Loucy (cell line): ENCODE measurements around the gene GPR55.

Source experiments
- H2AFZ ChIP-seq: fragments of 200-600 bp; sonication (generic); 2 replicates; pipeline ENCODE4 v1.6.0; 2016; ENCODE audit warnings: antibody characterized with exemption, mild to moderate bottlenecking, low read length, moderate library complexity
- H3F3A ChIP-seq: fragments of 200-600 bp; 2 replicates; pipeline ENCODE4 v1.6.0; 2016; ENCODE audit warnings: antibody characterized with exemption, low read depth, mild to moderate bottlenecking
- H3K27me3 ChIP-seq: fragments of 200-600 bp; sonication (generic); 2 replicates; pipeline ENCODE4 v1.6.1; 2014; ENCODE audit warnings: low read length, mild to moderate bottlenecking; ENCODE audit not compliant: insufficient read depth, poor library complexity, severe bottlenecking
- H3K36me3 ChIP-seq: fragments of 200-600 bp; sonication (generic); 2 replicates; pipeline ENCODE4 v1.6.1; 2016; ENCODE audit warnings: low read length; ENCODE audit not compliant: insufficient read depth
- H3K4me1 ChIP-seq: fragments of 200-600 bp; sonication (generic); 2 replicates; pipeline ENCODE4 v1.5.1; 2014; ENCODE audit warnings: low read length, mild to moderate bottlenecking; ENCODE audit not compliant: insufficient read depth, poor library complexity, severe bottlenecking
- H3K4me2 ChIP-seq: fragments of 200-600 bp; sonication (generic); 2 replicates; pipeline ENCODE4 v1.6.0; 2014; ENCODE audit warnings: antibody characterized with exemption, low read length, low read depth, mild to moderate bottlenecking; ENCODE audit not compliant: poor library complexity, severe bottlenecking
- H3K4me3 ChIP-seq: fragments of 200-600 bp; sonication (generic); 2 replicates; pipeline ENCODE4 v1.5.1; 2014; ENCODE audit warnings: low read length, mild to moderate bottlenecking, mixed read lengths; ENCODE audit not compliant: poor library complexity, severe bottlenecking
- H3K79me2 ChIP-seq: fragments of 200-600 bp; sonication (generic); 2 replicates; pipeline ENCODE4 v1.6.1; 2014; ENCODE audit warnings: low read length; ENCODE audit not compliant: insufficient read depth
- H3K9ac ChIP-seq: fragments of 200-600 bp; sonication (generic); 2 replicates; pipeline ENCODE4 v1.6.0; 2014; ENCODE audit warnings: mild to moderate bottlenecking, low read depth, low read length, moderate library complexity; ENCODE audit not compliant: poor library complexity, severe bottlenecking
- H3K9me2 ChIP-seq: fragments of 200-600 bp; sonication (generic); replicated peaks from 2 replicates; pipeline ENCODE4 v1.6.1; 2016; ENCODE audit warnings: low read depth, low read length, mixed read lengths
- H3K9me3 ChIP-seq: fragments of 200-600 bp; sonication (generic); 2 replicates; pipeline ENCODE4 v1.6.1; 2014; ENCODE audit warnings: mild to moderate bottlenecking, antibody characterized with exemption, low read length, low read depth; ENCODE audit not compliant: insufficient read depth
- H4K20me1 ChIP-seq: fragments of 200-600 bp; sonication (generic); 2 replicates; pipeline ENCODE4 v1.6.0; 2014; ENCODE audit warnings: antibody characterized with exemption, low read length, mild to moderate bottlenecking; ENCODE audit not compliant: insufficient read depth, poor library complexity, severe bottlenecking
- EZH2phosphoT487 ChIP-seq: fragments of 200-600 bp; IDR thresholded peaks from 2 replicates; pipeline ENCODE4 v1.6.1; 2018; ENCODE audit warnings: antibody characterized with exemption, mild to moderate bottlenecking, moderate library complexity, borderline replicate concordance
- TF ChIP-seq, protein P1 (sequence below): fragments of 200-600 bp; sonication (generic); conservative IDR thresholded peaks from 2 replicates; pipeline ENCODE4 v1.5.1; 2014; ENCODE audit warnings: mild to moderate bottlenecking, antibody characterized with exemption, low read length

The GPR55 gene

DNA sequence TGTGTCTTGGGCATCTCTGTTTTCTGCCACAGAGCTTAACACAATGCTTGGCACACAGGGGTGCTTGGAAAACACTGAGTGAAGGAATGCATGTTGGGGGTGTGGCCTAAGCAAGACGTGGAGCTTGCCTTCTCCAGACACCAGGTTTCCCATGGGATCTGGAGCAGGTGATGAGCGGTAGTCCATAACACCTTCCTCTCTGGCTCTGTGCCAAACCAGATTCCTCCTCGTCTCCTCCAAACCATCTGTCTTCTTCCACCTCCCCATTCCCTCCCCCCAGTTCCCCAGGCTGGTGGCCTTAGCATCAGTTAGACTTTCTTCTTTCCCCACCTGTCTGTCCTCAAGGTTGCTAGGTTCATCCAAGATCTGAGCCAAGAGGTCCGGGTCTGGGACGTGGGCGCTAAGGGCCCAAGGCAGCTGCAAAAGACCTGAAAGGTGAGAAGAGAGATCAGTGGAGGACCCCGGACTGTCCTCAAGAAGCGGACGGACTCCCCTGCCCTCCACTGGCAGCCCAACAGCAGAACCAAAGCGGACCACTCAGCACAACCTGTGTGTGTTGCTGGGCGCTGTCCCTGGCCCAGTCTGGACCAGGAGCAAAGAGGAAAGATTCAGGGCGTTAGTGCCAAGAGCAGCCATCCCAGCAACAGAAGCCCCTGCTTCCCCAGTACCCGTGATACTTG is 61.5 kb downstream of the GPR55 start:
- H3K9ac ChIP-seq: no peak overlapping the region

DNA sequence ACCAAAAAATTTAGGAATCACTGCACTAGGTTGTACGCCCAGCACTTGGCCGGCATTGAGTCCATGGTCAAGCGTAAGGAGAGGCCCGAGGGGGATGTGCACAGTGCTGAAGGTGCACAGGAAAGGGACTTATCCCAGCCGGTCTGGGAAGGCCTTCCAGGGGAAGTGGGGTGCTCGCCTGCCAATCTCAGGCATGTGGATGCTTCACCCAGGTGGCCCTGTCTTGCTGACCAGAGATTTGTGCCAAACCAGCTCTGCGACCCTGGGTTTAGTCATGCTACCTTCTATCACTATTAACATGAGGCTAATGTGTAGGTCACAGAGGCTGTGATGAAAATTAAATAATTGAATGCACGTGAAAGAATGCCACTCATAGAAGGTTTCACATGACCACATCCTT is 62.0 kb downstream of the GPR55 start:
- H2AFZ ChIP-seq: no peak overlapping the region
- no peak overlapping the region for H3K9ac ChIP-seq
- H3K36me3 ChIP-seq: no peaks in the 10 kb centered on the region
- 0 out of 2 replicates have a peak, but pooled peaks cover 8% of the 10 kb centered on the region for H3F3A ChIP-seq
- peaks cover 17% of the 10 kb centered on the region for H3K4me1 ChIP-seq
- TF ChIP-seq, protein P1, sequence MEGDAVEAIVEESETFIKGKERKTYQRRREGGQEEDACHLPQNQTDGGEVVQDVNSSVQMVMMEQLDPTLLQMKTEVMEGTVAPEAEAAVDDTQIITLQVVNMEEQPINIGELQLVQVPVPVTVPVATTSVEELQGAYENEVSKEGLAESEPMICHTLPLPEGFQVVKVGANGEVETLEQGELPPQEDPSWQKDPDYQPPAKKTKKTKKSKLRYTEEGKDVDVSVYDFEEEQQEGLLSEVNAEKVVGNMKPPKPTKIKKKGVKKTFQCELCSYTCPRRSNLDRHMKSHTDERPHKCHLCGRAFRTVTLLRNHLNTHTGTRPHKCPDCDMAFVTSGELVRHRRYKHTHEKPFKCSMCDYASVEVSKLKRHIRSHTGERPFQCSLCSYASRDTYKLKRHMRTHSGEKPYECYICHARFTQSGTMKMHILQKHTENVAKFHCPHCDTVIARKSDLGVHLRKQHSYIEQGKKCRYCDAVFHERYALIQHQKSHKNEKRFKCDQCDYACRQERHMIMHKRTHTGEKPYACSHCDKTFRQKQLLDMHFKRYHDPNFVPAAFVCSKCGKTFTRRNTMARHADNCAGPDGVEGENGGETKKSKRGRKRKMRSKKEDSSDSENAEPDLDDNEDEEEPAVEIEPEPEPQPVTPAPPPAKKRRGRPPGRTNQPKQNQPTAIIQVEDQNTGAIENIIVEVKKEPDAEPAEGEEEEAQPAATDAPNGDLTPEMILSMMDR: no peak
- peaks cover 3% of the 10 kb centered on the region for H4K20me1 ChIP-seq
- no peaks in the 10 kb centered on the region for H3K9me2 ChIP-seq
- no peak overlapping the region for H3K4me2 ChIP-seq
- peaks cover 32% of the 10 kb centered on the region for H3K79me2 ChIP-seq
- no peak overlapping the region for H3K4me3 ChIP-seq
- H3K27me3 ChIP-seq: peaks cover 4% of the 10 kb centered on the region
- no peaks in the 10 kb centered on the region for H3K9me3 ChIP-seq

More for the DNA sequence above, 61.5 kb downstream of the GPR55 start:
- Histone ChIP-seq H3K9me2 (no peaks in the 10 kb centered on the region), H3K4me1 (peaks cover 22% of the 10 kb centered on the region), H3K36me3 (no peaks in the 10 kb centered on the region), H3K79me2 (peaks cover 38% of the 10 kb centered on the region), H3F3A (0 out of 2 replicates have a peak, but pooled peaks cover 8% of the 10 kb centered on the region), H2AFZ (no peak overlapping the region), H3K27me3 (peaks cover 4% of the 10 kb centered on the region), H3K4me2 (no peak overlapping the region), H3K4me3 (no peak overlapping the region), H4K20me1 (peaks cover 9% of the 10 kb centered on the region), H3K9me3 (no peaks in the 10 kb centered on the region)
- TF ChIP-seq, protein P1: no peak
- TF ChIP-seq EZH2phosphoT487: no peak

DNA sequence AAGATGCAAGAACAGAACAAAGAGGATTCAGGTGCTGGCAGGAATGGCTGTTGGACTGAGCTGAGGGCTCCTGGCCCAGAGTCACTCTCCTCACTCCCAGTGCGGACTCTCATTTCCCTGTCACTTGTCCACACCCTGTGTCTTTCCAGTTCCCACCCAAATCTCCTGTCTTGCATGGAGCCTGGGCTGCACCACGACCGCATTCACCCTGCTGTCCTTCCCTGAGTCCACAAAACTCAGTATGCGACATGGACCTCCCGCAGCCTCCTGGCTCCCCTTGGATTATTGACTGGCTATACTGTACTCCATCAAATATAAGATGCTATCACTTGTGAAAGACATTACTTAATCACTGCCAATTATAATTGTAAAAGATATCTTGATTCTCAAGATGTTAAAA is 62.8 kb downstream of the GPR55 start:
- Histone ChIP-seq H3K27me3 (peaks cover 4% of the 10 kb centered on the region), H3K9ac (no peak overlapping the region), H3K4me1 (peaks cover 12% of the 10 kb centered on the region), H2AFZ (no peak overlapping the region), H3K9me2 (no peaks in the 10 kb centered on the region), H3K36me3 (no peaks in the 10 kb centered on the region), H3F3A (0 out of 2 replicates have a peak, but pooled peaks cover 8% of the 10 kb centered on the region), H3K4me3 (no peak overlapping the region), H3K9me3 (no peaks in the 10 kb centered on the region), H3K79me2 (peaks cover 25% of the 10 kb centered on the region), H4K20me1 (no peaks in the 10 kb centered on the region), H3K4me2 (no peak overlapping the region)
- TF ChIP-seq, protein P1: no peak
- no peak for TF ChIP-seq EZH2phosphoT487
